Activated CD8-positive, alpha-beta T cell treated with anti-CD3 and anti-CD28 coated beads for 36 hours (primary cell): ENCODE measurements around the gene HSPG2. TPM values are rescaled to one million over a fixed set of nuclear protein-coding genes. Genes with fewer than 3 reads are reported as not detected.

Source experiments
- ATAC-seq: fragments of 200-7000 bp; cut with Tn5 transposase; one replicate; pipeline ENCODE4 v1.10.0; 2021; ENCODE audit warnings: mild to moderate bottlenecking, moderate library complexity
- CTCF ChIA-PET: fragments of 350-600 bp; sonication (Branson Sonifier 250); formaldehyde crosslinking; loops from one replicate; lab custom pipeline; 2021; ENCODE audit warnings: antibody characterized with exemption; lab: Charles Lee
- POLR2A ChIA-PET: fragments of 350-600 bp; sonication (Branson Sonifier 250); formaldehyde crosslinking; loops from one replicate; lab custom pipeline; 2021; ENCODE audit warnings: antibody characterized with exemption; lab: Charles Lee
- DNase-seq: peaks from one replicate; pipeline ENCODE4 v3.0.0-alpha.2; 2020
- H3K27ac Mint-ChIP-seq: one replicate; pipeline ENCODE4 v1.8.0; 2021; ENCODE audit warnings: mild to moderate bottlenecking, mixed read lengths
- H3K27me3 Mint-ChIP-seq: one replicate; pipeline ENCODE4 v1.8.0; 2021; ENCODE audit warnings: mixed read lengths
- H3K36me3 Mint-ChIP-seq: one replicate; pipeline ENCODE4 v1.8.0; 2021; ENCODE audit warnings: low read depth, mixed read lengths
- H3K4me1 Mint-ChIP-seq: one replicate; pipeline ENCODE4 v1.8.0; 2021; ENCODE audit warnings: low read depth, mixed read lengths
- H3K4me3 Mint-ChIP-seq: one replicate; pipeline ENCODE4 v1.8.0; 2021; ENCODE audit warnings: mild to moderate bottlenecking, moderate library complexity, mixed read lengths
- H3K9me3 Mint-ChIP-seq: one replicate; pipeline ENCODE4 v1.8.0; 2021; ENCODE audit warnings: mixed read lengths
- intact Hi-C: fragments of 100-400 bp; cut with micrococcal nuclease; formaldehyde crosslinking; loops from one replicate; pipeline ENCODE4 v1.10.0; 2022
- total RNA-seq, 2 experiments: library from RNA; stranded (reverse); gene quantifications; one replicate each; pipeline ENCODE4 v1.2.3, GENCODE V29; 2021
- TF ChIP-seq, protein P1 (sequence below): fragments of 200-600 bp; IDR thresholded peaks from one replicate; pipeline ENCODE4 v1.8.0; 2022; ENCODE audit warnings: antibody characterized with exemption, mild to moderate bottlenecking

HSPG2 gene
- total RNA-seq, 2 experiments from 2014 or later: 52.1 to 59.0 TPM

DNA sequence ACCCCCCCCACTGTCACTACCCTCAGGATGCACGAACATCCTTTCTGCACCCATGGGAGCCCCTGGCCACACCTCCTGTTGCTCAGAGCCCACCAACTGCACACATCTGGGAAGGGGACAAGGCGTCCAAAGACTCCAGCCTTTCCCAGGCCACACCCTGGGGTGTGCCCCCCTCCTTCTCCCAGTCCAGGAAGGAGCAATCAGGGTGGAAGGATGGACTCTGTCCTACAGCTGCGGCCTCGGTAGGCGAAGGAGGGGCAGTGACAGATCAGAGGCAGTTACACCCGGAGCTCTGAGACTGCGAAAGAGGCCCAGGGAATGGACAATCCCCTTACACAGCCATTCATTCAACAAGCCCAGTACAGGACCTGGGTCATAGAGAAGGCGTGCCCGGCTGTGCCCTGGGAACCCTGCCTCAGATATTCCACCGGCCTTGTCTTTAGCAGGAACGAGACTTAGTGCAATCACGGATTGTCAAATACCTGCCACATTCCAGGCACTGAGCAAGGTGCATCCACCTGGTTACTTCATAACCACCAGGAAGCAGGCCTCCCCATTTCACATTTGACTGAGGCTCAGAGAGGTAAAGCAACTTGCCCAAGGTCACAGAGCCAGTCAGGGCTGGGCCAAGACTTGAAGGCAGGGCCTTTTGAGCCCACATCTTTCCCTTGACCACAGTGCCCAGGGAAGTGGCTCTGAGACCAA lies 9.4 kb downstream of the HSPG2 start:
- no peak overlapping the region for H3K27ac Mint-ChIP-seq

DNA sequence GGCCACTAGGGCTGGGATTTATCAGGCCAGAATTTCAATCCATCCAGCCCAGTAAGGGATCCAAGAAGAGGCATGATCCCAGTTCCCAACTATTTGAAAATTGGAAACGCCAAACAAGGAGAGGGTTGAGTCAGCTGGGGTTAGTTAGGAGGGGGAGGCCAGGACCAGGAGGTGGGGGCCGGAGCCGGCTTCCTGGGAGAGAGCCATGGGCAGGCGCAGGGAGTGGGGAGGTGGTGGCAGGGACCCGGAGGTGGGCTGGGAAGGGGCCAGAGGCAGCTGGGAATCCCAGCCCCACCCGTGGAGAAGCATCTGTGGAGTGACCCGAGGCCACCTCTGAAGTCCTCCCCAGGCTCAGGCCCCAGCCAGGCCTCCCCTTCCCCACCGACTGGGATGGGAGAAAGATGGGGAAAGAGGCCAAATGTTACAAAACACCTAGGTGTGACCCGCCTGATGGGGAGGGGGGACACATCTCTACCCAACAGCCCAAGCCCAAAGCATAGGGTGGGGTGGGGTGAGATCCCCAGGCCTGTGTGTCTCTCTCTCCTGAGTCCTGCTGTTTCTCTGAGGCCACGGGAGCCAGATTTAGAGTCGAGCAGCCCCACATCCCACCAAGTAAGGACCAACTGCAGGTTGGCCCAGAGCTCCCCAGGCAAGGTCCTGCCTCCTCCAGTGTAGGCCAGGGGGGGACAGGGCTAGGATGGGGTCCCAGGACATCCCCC lies 10.1 kb downstream of the HSPG2 start:
- H3K9me3 Mint-ChIP-seq: no peaks in the 10 kb centered on the region
- H3K27me3 Mint-ChIP-seq: no peaks in the 10 kb centered on the region
- DNase-seq (no peak), ATAC-seq (no peak)
- ChIA-PET POLR2A (no interaction called here), CTCF (no interaction called here)
- H3K27ac Mint-ChIP-seq: no peak overlapping the region
- no peaks in the 10 kb centered on the region for H3K36me3 Mint-ChIP-seq
- no peak overlapping the region for H3K4me3 Mint-ChIP-seq
- peaks cover 5% of the 10 kb centered on the region for H3K4me1 Mint-ChIP-seq
- intact Hi-C loops: no loop called here
- TF ChIP-seq, protein P1, sequence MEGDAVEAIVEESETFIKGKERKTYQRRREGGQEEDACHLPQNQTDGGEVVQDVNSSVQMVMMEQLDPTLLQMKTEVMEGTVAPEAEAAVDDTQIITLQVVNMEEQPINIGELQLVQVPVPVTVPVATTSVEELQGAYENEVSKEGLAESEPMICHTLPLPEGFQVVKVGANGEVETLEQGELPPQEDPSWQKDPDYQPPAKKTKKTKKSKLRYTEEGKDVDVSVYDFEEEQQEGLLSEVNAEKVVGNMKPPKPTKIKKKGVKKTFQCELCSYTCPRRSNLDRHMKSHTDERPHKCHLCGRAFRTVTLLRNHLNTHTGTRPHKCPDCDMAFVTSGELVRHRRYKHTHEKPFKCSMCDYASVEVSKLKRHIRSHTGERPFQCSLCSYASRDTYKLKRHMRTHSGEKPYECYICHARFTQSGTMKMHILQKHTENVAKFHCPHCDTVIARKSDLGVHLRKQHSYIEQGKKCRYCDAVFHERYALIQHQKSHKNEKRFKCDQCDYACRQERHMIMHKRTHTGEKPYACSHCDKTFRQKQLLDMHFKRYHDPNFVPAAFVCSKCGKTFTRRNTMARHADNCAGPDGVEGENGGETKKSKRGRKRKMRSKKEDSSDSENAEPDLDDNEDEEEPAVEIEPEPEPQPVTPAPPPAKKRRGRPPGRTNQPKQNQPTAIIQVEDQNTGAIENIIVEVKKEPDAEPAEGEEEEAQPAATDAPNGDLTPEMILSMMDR: no peak

More for the DNA sequence above, 9.4 kb downstream of the HSPG2 start:
- Mint-ChIP-seq H3K4me3 (no peak overlapping the region), H3K27me3 (no peaks in the 10 kb centered on the region), H3K4me1 (peaks cover 5% of the 10 kb centered on the region), H3K9me3 (no peaks in the 10 kb centered on the region), H3K36me3 (no peaks in the 10 kb centered on the region)
- intact Hi-C loops: no loop called here
- CTCF ChIA-PET: no interaction called here
- TF ChIP-seq, protein P1: no peak
- DNase-seq: no peak
- POLR2A ChIA-PET: no interaction called here
- ATAC-seq: no peak

DNA sequence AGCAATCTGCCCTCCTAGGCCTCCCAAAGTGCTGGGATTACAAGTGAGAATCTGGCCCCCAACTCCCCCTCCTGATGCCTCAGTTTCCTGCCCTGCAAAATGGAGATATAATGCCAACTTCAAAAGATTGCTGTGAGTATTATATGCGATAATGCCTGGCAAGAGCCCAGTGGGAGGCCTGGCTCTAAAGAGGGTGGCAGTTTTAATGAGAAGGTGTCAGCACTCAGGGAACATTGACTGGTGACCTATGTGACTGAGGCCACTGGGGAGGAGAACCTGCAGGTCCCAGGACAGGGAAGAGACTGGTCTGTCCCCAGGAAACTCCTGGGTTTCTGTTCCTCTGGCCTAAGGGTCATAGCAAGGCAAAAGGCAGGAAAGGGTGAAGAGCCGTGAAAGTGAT lies 11.0 kb downstream of the HSPG2 start:
- ChIA-PET POLR2A (no interaction called here), CTCF (no interaction called here)
- H3K27me3 Mint-ChIP-seq: no peaks in the 10 kb centered on the region
- no peak for DNase-seq
- intact Hi-C loops: no loop called here
- no peak overlapping the region for H3K4me3 Mint-ChIP-seq
- TF ChIP-seq, protein P1: no peak
- no peaks in the 10 kb centered on the region for H3K9me3 Mint-ChIP-seq
- H3K4me1 Mint-ChIP-seq: peaks cover 5% of the 10 kb centered on the region
- no peaks in the 10 kb centered on the region for H3K36me3 Mint-ChIP-seq
- ATAC-seq: no peak
- no peak overlapping the region for H3K27ac Mint-ChIP-seq

DNA sequence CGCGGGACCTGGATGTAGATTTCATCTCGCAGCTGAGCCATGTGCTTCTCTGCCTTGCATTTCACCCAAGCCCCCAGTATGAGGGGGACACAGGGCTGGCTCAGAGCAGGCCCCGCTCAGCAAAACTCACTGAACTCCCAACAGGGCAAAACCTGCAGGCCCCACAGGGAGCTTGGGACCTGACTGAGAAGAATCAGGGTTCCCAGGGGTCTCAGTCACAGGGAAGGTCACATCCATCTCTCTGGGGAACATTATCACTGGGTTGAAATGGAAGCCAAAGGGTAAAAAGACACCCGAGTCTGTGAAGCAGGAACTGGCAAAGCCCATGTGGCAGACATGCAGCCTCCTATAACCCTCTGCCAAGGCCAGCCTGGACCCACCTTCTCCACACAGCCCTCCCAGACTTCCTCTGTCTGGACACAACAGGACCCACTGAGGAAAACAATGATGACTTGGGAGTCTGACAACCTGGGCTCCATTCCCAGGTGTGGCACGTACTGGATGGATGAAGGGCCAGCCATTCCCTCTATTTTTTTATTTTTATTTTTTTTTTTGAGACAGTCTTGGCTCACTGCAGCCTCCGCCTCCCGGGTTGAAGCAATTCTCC lies 11.7 kb downstream of the HSPG2 start:
- CTCF ChIA-PET: no interaction called here
- ATAC-seq: no peak
- no peak overlapping the region for H3K4me3 Mint-ChIP-seq
- no peak overlapping the region for H3K27ac Mint-ChIP-seq
- no peaks in the 10 kb centered on the region for H3K27me3 Mint-ChIP-seq
- POLR2A ChIA-PET: no interaction called here
- H3K36me3 Mint-ChIP-seq: no peaks in the 10 kb centered on the region
- H3K4me1 Mint-ChIP-seq: peaks cover 5% of the 10 kb centered on the region
- intact Hi-C loops: no loop called here
- no peak for DNase-seq
- no peaks in the 10 kb centered on the region for H3K9me3 Mint-ChIP-seq
- TF ChIP-seq, protein P1: no peak
